HCT116 (cell line): ENCODE measurements around the gene CCM2L. TPM values are rescaled to one million over a fixed set of nuclear protein-coding genes. Genes with fewer than 3 reads are reported as not detected.

ENCODE experiments used
- ATAC-seq: fragments of 200-7000 bp; cut with Tn5 transposase; 2 replicates; pipeline ENCODE4 v1.9.1; 2020; ENCODE audit warnings: mild to moderate bottlenecking, moderate library complexity
- BruUV-seq: library from RNA; stranded (reverse); fragments of 400-500 nt; replicated peaks from 2 replicates; lab custom pipeline; 2021; lab: Mats Ljungman, UMichigan
- CTCF ChIA-PET: fragments of 300-600 bp; sonication (Branson Sonifier 250); formaldehyde crosslinking; loops from one replicate; lab custom pipeline; 2021; ENCODE audit warnings: antibody characterized with exemption; lab: Charles Lee
- POLR2A ChIA-PET: fragments of 300-600, 350-600 bp; sonication (Branson Sonifier 250); formaldehyde crosslinking; loops from one replicate; lab custom pipeline; 2021; ENCODE audit warnings: antibody characterized with exemption; lab: Charles Lee
- RAD21 ChIA-PET, 2 experiments: fragments of 300-600 bp; sonication (Branson Sonifier 250); formaldehyde crosslinking; loops; one replicate each; lab custom pipeline; 2023; ENCODE audit warnings: low total read pairs in 2 of 2; ENCODE audit not compliant: uncharacterized antibody in 2 of 2, unreplicated experiment in 2 of 2, low non-redundant PET in 1 of 2; lab: Charles Lee
- DNase-seq: peaks from one replicate; pipeline ENCODE4 v3.0.0-alpha.2; 2010; ENCODE audit warnings: low read depth, low spot score
- H2AFZ ChIP-seq: fragments of 200-600 bp; shearing (Covaris generic), sonication (generic); 2 replicates; pipeline ENCODE4 v1.6.1; 2017; ENCODE audit warnings: low read depth, mixed run types, mixed read lengths, antibody characterized with exemption, low read length; ENCODE audit not compliant: poor library complexity, severe bottlenecking
- H3K27ac ChIP-seq: 2 replicates; pipeline ENCODE4 v1.5.1; 2012; ENCODE audit warnings: low read depth, low read length
- H3K27me3 ChIP-seq: fragments of 200-600 bp; sonication (generic); 2 replicates; pipeline ENCODE4 v1.6.1; 2016; ENCODE audit warnings: mixed run types, low read length, mixed read lengths; ENCODE audit not compliant: insufficient read depth
- H3K36me3 ChIP-seq, 2 experiments: fragments of 200-500 bp in 1 of 2; fragments of 200-600 bp in 1 of 2; sonication (Bioruptor generic) in 1 of 2; sonication (generic) in 1 of 2; 2 replicates each; pipeline versions ENCODE4 v1.5.1 to v1.6.1; 2014 to 2016; ENCODE audit warnings: low read length in 2 of 2, inconsistent platforms in 1 of 2, mixed read lengths in 1 of 2, mixed run types in 1 of 2; ENCODE audit not compliant: insufficient read depth in 2 of 2, control insufficient read depth in 1 of 2
- H3K4me1 ChIP-seq, 2 experiments: fragments of 200-600 bp in 1 of 2; sonication (generic) in 1 of 2; 2 replicates each; pipeline versions ENCODE4 v1.5.1 to v1.6.1; 2012 to 2017; ENCODE audit warnings: low read length in 2 of 2, inconsistent platforms in 1 of 2, mild to moderate bottlenecking in 1 of 2, mixed read lengths in 1 of 2, mixed run types in 1 of 2, moderate library complexity in 1 of 2; ENCODE audit not compliant: insufficient read depth in 2 of 2, control insufficient read depth in 1 of 2
- H3K4me2 ChIP-seq: fragments of 200-600 bp; sonication (generic); 2 replicates; pipeline ENCODE4 v1.6.1; 2017; ENCODE audit warnings: mixed run types, low read length, mixed read lengths
- H3K4me3 ChIP-seq, 2 experiments: fragments of 200-600 bp in 1 of 2; sonication (generic) in 1 of 2; replicated peaks in 1 of 2; 2 replicates each; pipeline ENCODE4 v1.5.1; 2011 to 2016; ENCODE audit warnings: low read length in 2 of 2, control low read depth in 1 of 2, low read depth in 1 of 2, mild to moderate bottlenecking in 1 of 2, mixed read lengths in 1 of 2, mixed run types in 1 of 2
- H3K79me2 ChIP-seq: fragments of 200-600 bp; sonication (generic); 2 replicates; pipeline ENCODE4 v1.6.1; 2017; ENCODE audit warnings: mild to moderate bottlenecking, mixed run types, low read length, moderate library complexity, mixed read lengths; ENCODE audit not compliant: insufficient read depth
- H3K9ac ChIP-seq: fragments of 200-600 bp; sonication (generic); 2 replicates; pipeline ENCODE4 v1.6.1; 2016; ENCODE audit warnings: low read length, mixed read lengths
- H3K9me2 ChIP-seq: fragments of 200-600 bp; sonication (generic), shearing (Covaris generic); 2 replicates; pipeline ENCODE4 v1.6.1; 2017; ENCODE audit warnings: mixed run types, mild to moderate bottlenecking, moderate library complexity; ENCODE audit not compliant: insufficient read depth
- H3K9me3 ChIP-seq, 2 experiments: fragments of 200-500 bp in 1 of 2; fragments of 200-600 bp in 1 of 2; sonication (Bioruptor generic) in 1 of 2; sonication (generic) in 1 of 2; 2 replicates each; pipeline ENCODE4 v1.6.1; 2014 to 2017; ENCODE audit warnings: low read length in 2 of 2, mixed read lengths in 2 of 2, inconsistent platforms in 1 of 2, low read depth in 1 of 2, mild to moderate bottlenecking in 1 of 2, mixed run types in 1 of 2, moderate library complexity in 1 of 2; ENCODE audit not compliant: control insufficient read depth in 1 of 2, insufficient read depth in 1 of 2
- H4K20me1 ChIP-seq: fragments of 200-600 bp; sonication (generic), shearing (Covaris generic); 2 replicates; pipeline ENCODE4 v1.6.1; 2017; ENCODE audit warnings: mixed run types, mild to moderate bottlenecking, moderate library complexity; ENCODE audit not compliant: insufficient read depth
- CBX3 ChIP-seq: IDR thresholded peaks from 2 replicates; pipeline ENCODE4 v1.6.1; 2012; ENCODE audit warnings: low read depth
- ELF1 ChIP-seq: IDR thresholded peaks from 2 replicates; pipeline ENCODE4 v1.6.1; 2012; ENCODE audit warnings: low read depth, borderline replicate concordance
- EZH2 ChIP-seq: fragments of 200-600 bp; sonication (generic); IDR thresholded peaks from 2 replicates; pipeline ENCODE4 v1.6.1; 2017; ENCODE audit warnings: antibody characterized with exemption, mixed run types
- FOSL1 ChIP-seq: IDR thresholded peaks from 2 replicates; pipeline ENCODE4 v1.6.1; 2012; ENCODE audit warnings: low read depth
- JUND ChIP-seq: IDR thresholded peaks from 2 replicates; pipeline ENCODE4 v1.6.1; 2012
- RAD21 ChIP-seq: IDR thresholded peaks from 2 replicates; pipeline ENCODE4 v1.6.1; 2012; ENCODE audit warnings: low read depth, mild to moderate bottlenecking
- SIN3A ChIP-seq: IDR thresholded peaks from 2 replicates; pipeline ENCODE4 v1.6.1; 2012; ENCODE audit warnings: low read depth
- SRF ChIP-seq: IDR thresholded peaks from 2 replicates; pipeline ENCODE4 v1.6.1; 2012; ENCODE audit warnings: low read depth
- TCF7L2 ChIP-seq: IDR thresholded peaks from 2 replicates; pipeline ENCODE4 v1.7.0; 2011; ENCODE audit warnings: borderline replicate concordance, inconsistent platforms; ENCODE audit not compliant: insufficient read depth, insufficient read length; ENCODE audit errors: extremely low read depth
- ZBTB33 ChIP-seq: IDR thresholded peaks from 2 replicates; pipeline ENCODE4 v1.6.1; 2011; ENCODE audit warnings: mild to moderate bottlenecking, low read length, moderate library complexity; ENCODE audit not compliant: insufficient replicate concordance; ENCODE audit errors: extremely low read depth
- ZFX ChIP-seq: fragments of 450-650 bp; IDR thresholded peaks from 2 replicates; pipeline ENCODE4 v1.6.1; 2017
- ZNF274 ChIP-seq: fragments of 200-500 bp; sonication (Bioruptor generic); IDR thresholded peaks from 2 replicates; pipeline ENCODE4 v1.6.1; 2014; ENCODE audit warnings: mild to moderate bottlenecking, low read depth, low read length, inconsistent platforms
- intact Hi-C: fragments of 100-400 bp; cut with micrococcal nuclease; formaldehyde crosslinking; loops from 2 replicates; pipeline ENCODE4 v1.10.0; 2022
- total RNA-seq: library from RNA; stranded (reverse); gene quantifications from one replicate; pipeline ENCODE4 v1.2.1, GENCODE V29; 2021; ENCODE audit not compliant: unreplicated experiment

The CCM2L gene
- total RNA-seq, 1 experiment from 2014 or later, result 1.4 TPM

- H3K9ac ChIP-seq, result no peak overlapping the region
- ChIA-PET RAD21 (no interaction called here), CTCF (no interaction called here), POLR2A (no interaction called here)
- no peak overlapping the region for H3K27ac ChIP-seq
- no peaks in the 10 kb centered on the region for H3K36me3 ChIP-seq
- H3K9me2 ChIP-seq, result no peaks in the 10 kb centered on the region
- intact Hi-C loops, result no loop called here
- TF ChIP-seq RAD21 (no peak), FOSL1 (no peak), SRF (no peak), CBX3 (no peak), TCF7L2 (no peak), SIN3A (no peak), ZBTB33 (no peak), ZNF274 (no peak), JUND (no peak), EZH2 (no peak), ELF1 (no peak), ZFX (no peak)
- H4K20me1 ChIP-seq, result no peaks in the 10 kb centered on the region
- no peaks in the 10 kb centered on the region for H3K9me3 ChIP-seq
- DNase-seq (no peak), ATAC-seq (no peak)
- H3K79me2 ChIP-seq, result no peaks in the 10 kb centered on the region
- peaks cover 29% of the 10 kb centered on the region for H3K27me3 ChIP-seq
- H3K4me1 ChIP-seq, result no peaks in the 10 kb centered on the region
- no TSS peak for BruUV-seq
- H3K4me2 ChIP-seq, result no peak overlapping the region
- no peak overlapping the region for H3K4me3 ChIP-seq
- no peak overlapping the region for H2AFZ ChIP-seq
These were observed 52.5 kb downstream of the CCM2L start for GRCh38 chr20:32062776-32063170.
